Measurements from ENCODE around the gene DDX53. TPM values are rescaled to one million over a fixed set of nuclear protein-coding genes. Genes with fewer than 3 reads are reported as not detected.

The DDX53 gene
- polyA plus RNA-seq, 1 donor: not detected

DNA sequence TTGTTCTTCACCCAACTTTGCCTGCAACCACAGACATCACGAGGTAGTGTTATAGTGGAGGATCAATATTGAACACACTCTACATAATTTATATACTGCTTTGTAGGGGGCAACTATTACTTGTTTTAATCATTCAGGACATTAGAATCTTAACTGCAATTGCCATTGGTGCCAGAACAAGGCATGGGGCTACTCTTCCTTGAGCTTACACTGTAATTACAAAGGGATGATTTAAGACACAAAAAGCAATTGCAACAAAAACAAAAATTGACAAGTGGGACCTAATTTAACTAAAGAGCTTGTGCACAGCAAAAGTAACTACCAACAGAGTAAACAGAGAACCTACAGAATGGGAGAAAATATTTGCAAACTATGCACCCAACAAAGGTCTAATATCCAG lies 24.0 kb upstream of the DDX53 start:
- WGBS (ENCODE audit: insufficient coverage, low lambda C conversion rate): no CpG with 5 or more reads among the region's 1 CpG
- Histone ChIP-seq H3K9me3 (ENCODE audit: control insufficient read depth, low read depth, low read length) (no peaks in the 10 kb centered on the region), H3K4me3 (ENCODE audit: low read length) (no peak overlapping the region), H3K27me3 (ENCODE audit: control insufficient read depth, insufficient read depth, low read length) (no peaks in the 10 kb centered on the region), H3K36me3 (ENCODE audit: control insufficient read depth, insufficient read depth, low read length) (no peaks in the 10 kb centered on the region), H3K27ac (ENCODE audit: low read length) (no peak overlapping the region), H3K4me1 (ENCODE audit: control insufficient read depth, insufficient read depth, low read length) (no peaks in the 10 kb centered on the region)
- DNase-seq: no peak

DNA sequence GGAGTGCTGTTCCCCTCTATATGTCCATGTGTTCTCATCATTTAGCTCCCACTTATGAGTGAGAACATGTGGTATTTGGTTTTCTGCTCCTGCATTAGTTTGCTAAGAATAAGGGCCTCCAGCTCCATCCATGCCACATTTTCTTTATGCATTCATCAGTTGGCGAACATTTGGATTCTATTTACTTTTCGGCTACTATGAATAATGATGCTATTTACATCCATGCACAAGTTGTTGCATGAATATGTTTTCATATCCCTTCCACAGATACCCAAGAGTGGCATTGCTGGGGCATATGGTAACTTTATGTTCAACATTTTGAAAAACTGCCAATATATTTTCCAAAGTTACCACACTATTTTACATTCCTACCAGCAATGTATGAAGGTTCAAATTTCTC lies 13.8 kb upstream of the DDX53 start:
- Histone ChIP-seq H3K4me3 (ENCODE audit: low read length) (no peak overlapping the region), H3K9me3 (ENCODE audit: control insufficient read depth, low read depth, low read length) (no peaks in the 10 kb centered on the region), H3K36me3 (ENCODE audit: control insufficient read depth, insufficient read depth, low read length) (no peaks in the 10 kb centered on the region), H3K4me1 (ENCODE audit: control insufficient read depth, insufficient read depth, low read length) (no peaks in the 10 kb centered on the region), H3K27ac (ENCODE audit: low read length) (no peak overlapping the region), H3K27me3 (ENCODE audit: control insufficient read depth, insufficient read depth, low read length) (no peaks in the 10 kb centered on the region)
- no CpG with 5 or more reads among the region's 2 CpGs for WGBS (ENCODE audit: insufficient coverage, low lambda C conversion rate)
- DNase-seq: no peak

DNA sequence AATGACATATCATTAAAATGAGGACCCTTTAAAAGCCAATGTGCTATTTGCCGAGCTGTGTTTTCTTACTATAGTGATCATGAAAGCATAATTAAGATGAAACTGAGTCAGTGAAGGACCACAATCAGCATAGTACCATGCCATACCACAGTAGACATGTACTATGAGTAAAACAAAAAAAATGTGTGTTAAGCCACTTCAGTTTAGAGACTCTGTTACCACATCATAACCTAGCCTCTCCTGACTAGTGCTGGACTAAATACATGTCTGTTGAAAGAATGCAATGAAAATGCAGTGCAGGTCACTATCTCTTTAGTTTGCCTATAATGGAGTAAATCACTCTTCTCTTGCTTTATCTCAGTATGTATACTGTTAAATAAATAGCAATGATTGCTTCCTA lies 12.3 kb upstream of the DDX53 start:
- WGBS (ENCODE audit: insufficient coverage, low lambda C conversion rate): no CpG with 5 or more reads among the region's 1 CpG
- no peaks in the 10 kb centered on the region for H3K4me1 ChIP-seq (ENCODE audit: control insufficient read depth, insufficient read depth, low read length)

DNA sequence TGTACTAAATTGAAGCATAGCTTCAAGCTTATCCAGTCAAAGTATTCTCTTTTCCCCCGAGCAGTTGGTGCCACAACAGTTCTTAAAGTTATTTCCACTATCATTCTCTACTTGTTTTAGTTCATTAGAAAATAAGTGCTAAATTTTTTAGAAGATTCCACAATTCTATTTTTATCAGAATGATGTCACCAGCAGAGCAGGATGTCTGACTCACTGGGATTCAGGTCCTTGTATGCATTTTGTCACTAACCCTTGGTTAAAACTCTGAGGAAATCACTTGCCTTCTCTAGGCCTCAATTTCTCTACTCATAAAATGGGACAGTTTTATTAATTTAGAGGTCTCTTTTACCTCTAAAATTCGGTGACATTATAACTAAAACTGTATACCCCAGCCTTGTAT lies 3.4 kb downstream of the DDX53 start:
- H3K4me3 ChIP-seq (ENCODE audit: low read length): no peak overlapping the region
- no peaks in the 10 kb centered on the region for H3K27me3 ChIP-seq (ENCODE audit: control insufficient read depth, insufficient read depth, low read length)
- H3K4me1 ChIP-seq (ENCODE audit: control insufficient read depth, insufficient read depth, low read length): no peaks in the 10 kb centered on the region
- H3K36me3 ChIP-seq (ENCODE audit: control insufficient read depth, insufficient read depth, low read length): no peaks in the 10 kb centered on the region
- WGBS (ENCODE audit: insufficient coverage, low lambda C conversion rate): no CpG with 5 or more reads among the region's 2 CpGs
- DNase-seq: no peak
- no peak overlapping the region for H3K27ac ChIP-seq (ENCODE audit: low read length)
- H3K9me3 ChIP-seq (ENCODE audit: control insufficient read depth, low read depth, low read length): no peaks in the 10 kb centered on the region

More for the DNA sequence above, 12.3 kb upstream of the DDX53 start:
- H3K27ac ChIP-seq (ENCODE audit: low read length): no peak overlapping the region
- no peaks in the 10 kb centered on the region for H3K27me3 ChIP-seq (ENCODE audit: control insufficient read depth, insufficient read depth, low read length)
- H3K36me3 ChIP-seq (ENCODE audit: control insufficient read depth, insufficient read depth, low read length): no peaks in the 10 kb centered on the region
- no peak overlapping the region for H3K4me3 ChIP-seq (ENCODE audit: low read length)
- no peaks in the 10 kb centered on the region for H3K9me3 ChIP-seq (ENCODE audit: control insufficient read depth, low read depth, low read length)
- no peak for DNase-seq

DNA sequence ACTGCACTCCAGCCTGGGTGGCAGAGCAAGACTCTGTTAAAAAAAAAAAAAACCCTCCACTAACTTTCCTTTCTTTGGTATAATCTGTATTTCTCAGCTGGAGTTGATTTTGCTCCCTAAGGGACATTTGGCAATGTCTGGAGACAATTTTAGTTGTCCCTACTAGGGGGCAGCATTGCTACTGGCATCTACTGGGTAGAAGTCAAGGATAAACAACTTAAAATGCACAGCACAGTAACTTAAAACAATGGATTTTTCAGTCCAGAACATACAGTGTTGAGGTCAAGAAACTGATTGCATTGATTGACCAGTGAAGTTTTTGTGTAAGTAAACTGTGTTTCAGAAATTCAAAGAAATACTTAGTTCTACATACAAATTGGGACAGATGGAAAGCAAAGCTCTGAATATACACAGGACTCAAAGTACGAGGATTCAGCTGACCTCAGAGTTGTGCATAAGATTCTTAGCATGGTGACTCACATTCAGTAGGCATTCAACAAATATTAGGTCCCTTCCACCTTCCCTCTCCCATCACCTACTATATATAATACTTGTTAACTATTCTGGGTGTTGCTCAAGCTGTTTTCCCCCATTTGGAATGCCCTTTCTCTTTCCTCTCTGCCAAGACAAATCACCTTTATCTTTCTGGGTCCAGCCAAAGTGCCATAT lies 8.8 kb downstream of the DDX53 start:
- Histone ChIP-seq H3K27me3 (ENCODE audit: control insufficient read depth, insufficient read depth, low read length) (no peaks in the 10 kb centered on the region), H3K27ac (ENCODE audit: low read length) (no peak overlapping the region), H3K4me3 (ENCODE audit: low read length) (no peak overlapping the region), H3K36me3 (ENCODE audit: control insufficient read depth, insufficient read depth, low read length) (no peaks in the 10 kb centered on the region), H3K4me1 (ENCODE audit: control insufficient read depth, insufficient read depth, low read length) (no peaks in the 10 kb centered on the region), H3K9me3 (ENCODE audit: control insufficient read depth, low read depth, low read length) (no peaks in the 10 kb centered on the region)
- DNase-seq: peak in 1 of 2 donors; percentile 9
- no CpG with 5 or more reads among the region's 1 CpG for WGBS (ENCODE audit: insufficient coverage, low lambda C conversion rate)

DNA sequence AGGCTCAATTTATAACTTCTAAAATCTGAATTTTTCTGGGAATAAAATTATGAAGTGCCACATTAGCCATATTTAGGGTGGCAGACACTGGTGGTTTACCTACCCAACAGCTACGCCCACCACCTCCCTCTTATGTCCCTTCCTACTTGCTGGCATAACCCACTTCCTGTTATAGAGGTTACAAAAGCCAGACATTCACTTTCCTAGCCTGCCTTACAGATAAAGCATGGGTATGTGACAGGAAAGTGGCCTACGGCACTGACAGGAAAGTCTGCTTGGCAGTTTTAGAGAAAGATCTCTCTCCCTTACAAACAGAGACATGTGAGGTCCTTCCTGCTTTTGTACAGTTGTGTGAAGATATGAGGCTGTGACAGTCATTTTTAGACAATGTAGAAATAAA lies 12.4 kb downstream of the DDX53 start:
- Histone ChIP-seq H3K4me1 (ENCODE audit: control insufficient read depth, insufficient read depth, low read length) (no peaks in the 10 kb centered on the region), H3K27ac (ENCODE audit: low read length) (no peak overlapping the region), H3K27me3 (ENCODE audit: control insufficient read depth, insufficient read depth, low read length) (no peaks in the 10 kb centered on the region), H3K36me3 (ENCODE audit: control insufficient read depth, insufficient read depth, low read length) (no peaks in the 10 kb centered on the region), H3K4me3 (ENCODE audit: low read length) (no peak overlapping the region), H3K9me3 (ENCODE audit: control insufficient read depth, low read depth, low read length) (no peaks in the 10 kb centered on the region)
- WGBS (ENCODE audit: insufficient coverage, low lambda C conversion rate): no CpG with 5 or more reads among the region's 2 CpGs
- no peak for DNase-seq

DNA sequence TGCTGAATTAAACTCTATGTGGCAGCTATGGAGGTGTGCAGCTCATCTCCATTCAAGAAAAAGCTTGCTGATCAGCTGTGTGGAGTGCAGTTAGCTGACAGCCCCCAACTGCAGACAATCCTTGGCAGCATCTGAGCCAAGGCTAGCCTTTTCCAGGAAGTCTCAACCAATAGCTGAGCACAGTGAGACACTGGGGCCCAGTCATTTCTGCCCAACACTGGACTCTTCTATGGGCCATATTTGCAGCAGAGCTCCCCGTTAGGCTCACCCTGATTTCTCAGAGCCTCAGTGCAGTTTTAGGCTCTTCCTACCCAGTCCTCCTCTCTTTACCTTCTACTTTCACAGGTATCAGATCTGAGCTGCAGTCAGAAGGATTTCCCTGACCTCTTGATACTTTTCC lies 12.9 kb downstream of the DDX53 start:
- H3K27ac ChIP-seq (ENCODE audit: low read length): no peak overlapping the region
- no peak overlapping the region for H3K4me3 ChIP-seq (ENCODE audit: low read length)
- no peaks in the 10 kb centered on the region for H3K9me3 ChIP-seq (ENCODE audit: control insufficient read depth, low read depth, low read length)
- no peaks in the 10 kb centered on the region for H3K27me3 ChIP-seq (ENCODE audit: control insufficient read depth, insufficient read depth, low read length)
- peak in 1 of 2 donors; percentile 6 for DNase-seq
- no CpG with 5 or more reads among the region's 1 CpG for WGBS (ENCODE audit: insufficient coverage, low lambda C conversion rate)
- H3K4me1 ChIP-seq (ENCODE audit: control insufficient read depth, insufficient read depth, low read length): no peaks in the 10 kb centered on the region
- no peaks in the 10 kb centered on the region for H3K36me3 ChIP-seq (ENCODE audit: control insufficient read depth, insufficient read depth, low read length)

DNA sequence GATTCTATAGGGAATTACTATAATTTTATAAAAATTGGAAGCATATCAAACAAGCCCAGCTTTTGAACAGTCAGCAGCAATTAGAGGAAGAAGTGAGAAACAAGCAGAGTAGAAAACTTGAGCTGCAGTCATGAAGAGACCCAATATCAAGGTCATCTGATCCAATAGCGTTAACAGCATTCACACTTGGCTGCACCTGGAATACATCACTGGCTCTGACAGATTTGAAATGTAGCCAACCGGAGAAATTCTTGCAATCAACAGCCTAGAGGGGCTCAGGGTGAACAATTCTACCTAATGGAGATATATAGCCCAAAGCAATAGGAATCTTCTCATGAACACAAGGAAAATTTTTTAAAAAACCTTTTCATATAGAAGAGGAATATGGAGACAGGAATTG lies 13.6 kb downstream of the DDX53 start:
- Histone ChIP-seq H3K27ac (ENCODE audit: low read length) (no peak overlapping the region), H3K36me3 (ENCODE audit: control insufficient read depth, insufficient read depth, low read length) (no peaks in the 10 kb centered on the region), H3K9me3 (ENCODE audit: control insufficient read depth, low read depth, low read length) (no peaks in the 10 kb centered on the region), H3K4me1 (ENCODE audit: control insufficient read depth, insufficient read depth, low read length) (no peaks in the 10 kb centered on the region), H3K27me3 (ENCODE audit: control insufficient read depth, insufficient read depth, low read length) (no peaks in the 10 kb centered on the region), H3K4me3 (ENCODE audit: low read length) (no peak overlapping the region)
- no peak for DNase-seq
- WGBS (ENCODE audit: insufficient coverage, low lambda C conversion rate): no CpG with 5 or more reads among the region's 2 CpGs

DNA sequence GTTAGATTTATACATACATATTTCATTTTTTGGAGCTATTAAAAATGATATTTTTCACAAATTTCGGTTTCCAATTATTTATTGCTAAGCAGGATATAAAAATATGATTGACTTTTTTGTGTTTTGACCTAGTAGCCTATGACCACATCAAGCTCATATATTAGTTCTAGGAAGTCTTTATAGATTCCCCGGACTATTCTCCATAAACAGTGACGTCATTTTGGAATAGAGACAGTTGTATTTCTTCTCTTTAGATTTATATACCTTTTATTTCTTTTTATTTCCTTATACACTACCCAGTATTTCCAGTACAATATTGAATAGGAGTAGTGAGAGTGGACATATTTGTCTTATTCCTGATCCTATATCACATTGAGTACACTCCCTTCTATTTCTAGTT lies 31.8 kb downstream of the DDX53 start:
- no peaks in the 10 kb centered on the region for H3K4me1 ChIP-seq (ENCODE audit: control insufficient read depth, insufficient read depth, low read length)
- no peaks in the 10 kb centered on the region for H3K36me3 ChIP-seq (ENCODE audit: control insufficient read depth, insufficient read depth, low read length)
- no peak overlapping the region for H3K27ac ChIP-seq (ENCODE audit: low read length)
- no peaks in the 10 kb centered on the region for H3K9me3 ChIP-seq (ENCODE audit: control insufficient read depth, low read depth, low read length)
- no peak for DNase-seq
- no peaks in the 10 kb centered on the region for H3K27me3 ChIP-seq (ENCODE audit: control insufficient read depth, insufficient read depth, low read length)
- 60% methylated on average over 1 of the region's 3 CpGs for WGBS (ENCODE audit: insufficient coverage, low lambda C conversion rate)
- H3K4me3 ChIP-seq (ENCODE audit: low read length): no peak overlapping the region

DNA sequence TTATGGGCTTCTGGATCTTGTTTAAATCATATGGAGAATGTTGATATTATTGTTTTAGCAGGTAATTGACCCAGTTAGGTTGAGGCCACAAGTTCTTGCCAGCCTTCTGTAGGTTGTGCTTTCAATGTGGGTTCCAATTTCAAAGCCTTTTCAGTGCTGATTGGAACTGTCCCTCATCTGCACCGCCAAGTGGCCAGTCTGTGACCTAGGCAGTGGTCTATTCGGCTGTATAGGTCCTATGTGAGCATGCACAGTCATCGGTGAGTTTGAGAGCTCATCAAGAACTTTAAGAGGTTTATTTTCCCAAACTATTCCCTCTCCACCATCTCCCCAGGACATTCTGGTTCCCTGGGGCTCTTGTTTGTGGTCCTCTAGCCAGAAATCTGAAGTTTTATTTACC lies 35.7 kb downstream of the DDX53 start:
- H3K4me3 ChIP-seq (ENCODE audit: low read length): no peak overlapping the region
- H3K4me1 ChIP-seq (ENCODE audit: control insufficient read depth, insufficient read depth, low read length): no peaks in the 10 kb centered on the region
- no peak for DNase-seq
- H3K36me3 ChIP-seq (ENCODE audit: control insufficient read depth, insufficient read depth, low read length): no peaks in the 10 kb centered on the region
- no CpG with 5 or more reads among the region's 3 CpGs for WGBS (ENCODE audit: insufficient coverage, low lambda C conversion rate)
- H3K27ac ChIP-seq (ENCODE audit: low read length): no peak overlapping the region
- H3K27me3 ChIP-seq (ENCODE audit: control insufficient read depth, insufficient read depth, low read length): no peaks in the 10 kb centered on the region
- H3K9me3 ChIP-seq (ENCODE audit: control insufficient read depth, low read depth, low read length): no peaks in the 10 kb centered on the region

DNA sequence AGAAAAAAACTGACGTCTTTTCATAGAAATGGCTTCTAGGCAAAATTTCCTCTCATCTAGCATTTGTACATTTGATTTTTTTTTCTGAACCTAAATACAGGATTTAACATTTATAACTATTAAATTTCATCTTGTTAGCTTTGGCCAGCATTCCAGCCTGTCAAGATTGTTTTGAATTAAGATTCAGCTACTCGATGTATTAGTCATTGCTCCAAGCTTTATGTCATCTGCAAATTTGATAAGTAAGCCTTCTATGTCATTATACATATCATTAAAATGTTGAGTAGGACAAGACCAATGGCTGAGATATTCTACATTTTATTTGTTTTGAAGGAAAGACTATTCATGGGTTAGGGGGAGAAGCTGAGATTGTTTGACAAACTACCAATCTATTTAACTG lies 46.7 kb downstream of the DDX53 start:
- no peaks in the 10 kb centered on the region for H3K27me3 ChIP-seq (ENCODE audit: control insufficient read depth, insufficient read depth, low read length)
- H3K36me3 ChIP-seq (ENCODE audit: control insufficient read depth, insufficient read depth, low read length): no peaks in the 10 kb centered on the region
- no peak overlapping the region for H3K27ac ChIP-seq (ENCODE audit: low read length)
- H3K9me3 ChIP-seq (ENCODE audit: control insufficient read depth, low read depth, low read length): no peaks in the 10 kb centered on the region
- H3K4me3 ChIP-seq (ENCODE audit: low read length): no peak overlapping the region
- no peaks in the 10 kb centered on the region for H3K4me1 ChIP-seq (ENCODE audit: control insufficient read depth, insufficient read depth, low read length)
- no peak for DNase-seq
- WGBS (ENCODE audit: insufficient coverage, low lambda C conversion rate): no CpG with 5 or more reads among the region's 2 CpGs

Measured in large intestine (tissue), 3 donors.